AG10803 (cell line): ENCODE measurements around the gene WBP11.

Experiments used
- DNase-seq: peaks from one replicate; pipeline ENCODE4 v3.0.0; 2010; ENCODE audit warnings: low read depth
- H3K4me3 ChIP-seq: 2 replicates; pipeline ENCODE4 v1.5.1; 2011; ENCODE audit warnings: mild to moderate bottlenecking, low read length, control low read depth
- CTCF ChIP-seq: conservative IDR thresholded peaks from 2 replicates; pipeline ENCODE4 v1.5.1; 2011; ENCODE audit warnings: mild to moderate bottlenecking, low read length, control low read depth, inconsistent platforms

The WBP11 gene

GRCh38 chr12:14780859-14781258 lies 22.4 kb downstream of the WBP11 start:
- peak overlapping the region; percentile 28; the same call in 1 of the 2 replicates for H3K4me3 ChIP-seq
- no peak for DNase-seq
- TF ChIP-seq CTCF = no peak

GRCh38 chr12:14779834-14780233 lies 23.4 kb downstream of the WBP11 start:
- TF ChIP-seq CTCF = no peak
- no peak for DNase-seq
- H3K4me3 ChIP-seq = no peak overlapping the region

GRCh38 chr12:14777271-14777670 lies 26.0 kb downstream of the WBP11 start:
- H3K4me3 ChIP-seq = no peak overlapping the region
- no peak for DNase-seq
- no peak for TF ChIP-seq CTCF

- peak; percentile 9 for DNase-seq
- TF ChIP-seq CTCF = peak; percentile 36
- H3K4me3 ChIP-seq = peak overlapping the region; percentile 94
Measured at GRCh38 chr12:14776236-14776961, 26.9 kb downstream of the WBP11 start.

GRCh38 chr12:14775636-14775980 lies 27.7 kb downstream of the WBP11 start:
- H3K4me3 ChIP-seq = peak overlapping the region; percentile 94
- peak; percentile 67 for DNase-seq
- no peak for TF ChIP-seq CTCF

GRCh38 chr12:14774906-14775635 lies 28.2 kb downstream of the WBP11 start:
- TF ChIP-seq CTCF = no peak
- H3K4me3 ChIP-seq = peak overlapping the region; percentile 94
- peak; percentile 78 for DNase-seq
